Measurements from ENCODE around the gene DARS1. TPM values are rescaled to one million over a fixed set of nuclear protein-coding genes. Genes with fewer than 3 reads are reported as not detected.

Gene DARS1
- total and polyA plus RNA-seq, 10 donors = 56.2 to 88.6 (median 66.1) TPM

DNA sequence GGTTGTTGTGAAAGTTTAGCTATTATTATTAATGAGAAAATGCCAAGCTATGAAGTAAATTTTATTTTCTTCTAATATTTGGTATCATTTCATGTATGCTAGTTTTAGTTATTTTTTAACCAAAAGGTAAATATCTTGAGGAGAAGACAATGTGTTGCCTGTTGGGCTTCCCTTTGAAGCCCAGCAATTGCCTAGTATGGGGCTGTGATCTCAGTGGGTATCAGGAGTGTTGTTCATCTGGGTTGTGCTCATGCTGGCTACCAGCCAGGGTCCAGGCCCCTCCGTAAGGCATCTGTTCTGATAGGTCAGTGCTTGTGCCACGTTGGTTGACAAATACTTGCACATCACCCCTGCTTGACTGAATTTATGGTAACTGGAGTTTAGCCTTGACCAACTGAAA lies 38.0 kb upstream of the DARS1 start:
- H3K36me3 ChIP-seq = no peaks in the 10 kb centered on the region
- H3K27me3 ChIP-seq (replicated peaks in 1 of 7) = no peaks in the 10 kb centered on the region
- TF ChIP-seq POLR2A (IDR thresholded peaks at IDR 0.05) (no peak), POLR2AphosphoS5 (IDR thresholded peaks at IDR 0.05) (no peak)
- TF ChIP-seq, protein P1, sequence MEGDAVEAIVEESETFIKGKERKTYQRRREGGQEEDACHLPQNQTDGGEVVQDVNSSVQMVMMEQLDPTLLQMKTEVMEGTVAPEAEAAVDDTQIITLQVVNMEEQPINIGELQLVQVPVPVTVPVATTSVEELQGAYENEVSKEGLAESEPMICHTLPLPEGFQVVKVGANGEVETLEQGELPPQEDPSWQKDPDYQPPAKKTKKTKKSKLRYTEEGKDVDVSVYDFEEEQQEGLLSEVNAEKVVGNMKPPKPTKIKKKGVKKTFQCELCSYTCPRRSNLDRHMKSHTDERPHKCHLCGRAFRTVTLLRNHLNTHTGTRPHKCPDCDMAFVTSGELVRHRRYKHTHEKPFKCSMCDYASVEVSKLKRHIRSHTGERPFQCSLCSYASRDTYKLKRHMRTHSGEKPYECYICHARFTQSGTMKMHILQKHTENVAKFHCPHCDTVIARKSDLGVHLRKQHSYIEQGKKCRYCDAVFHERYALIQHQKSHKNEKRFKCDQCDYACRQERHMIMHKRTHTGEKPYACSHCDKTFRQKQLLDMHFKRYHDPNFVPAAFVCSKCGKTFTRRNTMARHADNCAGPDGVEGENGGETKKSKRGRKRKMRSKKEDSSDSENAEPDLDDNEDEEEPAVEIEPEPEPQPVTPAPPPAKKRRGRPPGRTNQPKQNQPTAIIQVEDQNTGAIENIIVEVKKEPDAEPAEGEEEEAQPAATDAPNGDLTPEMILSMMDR (IDR thresholded peaks at IDR 0.05 in 8 of 11, conservative IDR thresholded peaks at IDR 0.05 in 3 of 11) = no peak
- intact Hi-C loops (cut with DNase I; ENCODE audit: low total_unique reads) = no loop called here
- no peak for DNase-seq
- H3K27ac ChIP-seq = peak overlapping the region in 6 of 8 donors; percentile 17 to 80 (median 63)
- WGBS, 5 donors = 56 to 85% (median 75%) methylated on average over 2 of the region's 2 CpGs
- H3K9me3 ChIP-seq = no peaks in the 10 kb centered on the region
- peaks cover 9 to 66% (median 26%) of the 10 kb centered on the region in 6 donors for H3K4me1 ChIP-seq
- H3K4me3 ChIP-seq = peak overlapping the region in 1 of 8 donors; percentile 30

DNA sequence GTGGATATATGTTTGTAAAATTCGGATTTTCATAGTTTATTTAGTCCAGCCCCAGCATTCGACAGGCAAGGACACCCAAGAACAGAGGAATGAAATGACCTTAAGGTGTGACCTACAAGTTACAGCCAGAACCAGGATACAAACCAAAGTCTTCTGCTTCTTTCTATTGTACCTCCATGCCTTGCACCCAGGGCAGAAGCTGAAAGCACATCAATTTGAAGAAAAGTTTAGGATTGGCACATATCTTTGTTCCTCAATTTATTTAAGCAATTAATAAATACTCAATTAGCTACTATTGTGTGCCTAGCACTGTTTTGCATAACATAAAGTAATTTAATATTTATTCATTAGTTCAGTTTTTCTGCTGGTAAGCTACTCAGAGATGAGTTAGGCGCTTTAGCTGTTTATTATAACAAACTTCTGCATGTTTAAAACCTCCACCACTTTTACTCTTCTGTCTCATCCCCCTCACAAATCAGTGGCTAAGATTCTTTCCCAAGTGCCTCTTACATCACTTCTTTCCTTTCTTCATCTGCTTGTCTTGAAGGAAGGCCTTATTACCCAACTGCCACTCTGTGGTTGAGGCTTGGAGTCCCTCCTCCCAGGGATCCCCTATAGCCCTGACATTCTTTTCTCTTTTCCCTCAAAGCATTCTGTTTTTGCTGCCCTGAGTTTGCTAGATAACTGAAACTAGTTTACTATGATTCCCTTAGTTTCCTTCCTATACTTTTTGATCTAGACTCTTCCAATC lies 37.1 kb upstream of the DARS1 start:
- Histone ChIP-seq H3K27me3 (replicated peaks in 1 of 7) (no peaks in the 10 kb centered on the region), H3K36me3 (no peaks in the 10 kb centered on the region), H3K4me1 (peaks cover 9 to 74% (median 29%) of the 10 kb centered on the region in 6 donors), H3K27ac (peak overlapping the region in 7 of 8 donors; percentile 5 to 80 (median 61)), H3K9me3 (no peaks in the 10 kb centered on the region), H3K4me3 (peak overlapping the region in 1 of 8 donors; percentile 30)
- peak in 1 of 3 donors; percentile 56 for TF ChIP-seq POLR2AphosphoS5 (IDR thresholded peaks at IDR 0.05)
- TF ChIP-seq, protein P1 (IDR thresholded peaks at IDR 0.05 in 8 of 11, conservative IDR thresholded peaks at IDR 0.05 in 3 of 11) = no peak
- intact Hi-C loops (cut with DNase I; ENCODE audit: low total_unique reads) = no loop called here
- no peak for DNase-seq
- 72 to 90% (median 83%) methylated on average over 3 of the region's 3 CpGs for WGBS, 5 donors

DNA sequence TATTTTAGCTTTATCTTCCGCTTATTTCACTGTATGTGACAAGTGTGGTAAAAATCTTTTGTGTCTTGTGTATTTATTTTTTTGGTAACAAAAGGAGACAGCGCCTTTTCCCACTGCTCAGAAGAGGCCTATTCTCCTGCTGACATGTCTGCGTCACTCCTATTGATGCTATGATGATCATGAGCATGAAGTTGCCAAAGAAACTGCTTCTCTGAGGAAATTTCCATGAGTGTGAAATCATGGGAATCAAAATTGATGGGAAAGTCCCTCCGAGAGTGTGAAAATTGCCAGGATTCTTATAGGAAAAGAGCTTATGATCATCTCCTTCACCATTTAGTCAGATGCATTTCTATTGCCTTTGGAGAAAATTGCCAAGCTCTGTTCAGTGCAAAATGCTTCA lies 36.5 kb upstream of the DARS1 start:
- no peak for TF ChIP-seq POLR2AphosphoS5 (IDR thresholded peaks at IDR 0.05)
- TF ChIP-seq, protein P1 (IDR thresholded peaks at IDR 0.05 in 8 of 11, conservative IDR thresholded peaks at IDR 0.05 in 3 of 11) = no peak
- DNase-seq = no peak
- H3K9me3 ChIP-seq = no peaks in the 10 kb centered on the region
- peak overlapping the region in 7 of 8 donors; percentile 5 to 80 (median 61) for H3K27ac ChIP-seq
- intact Hi-C loops (cut with DNase I; ENCODE audit: low total_unique reads) = no loop called here
- peak overlapping the region in 1 of 8 donors; percentile 20 for H3K4me3 ChIP-seq
- H3K27me3 ChIP-seq (replicated peaks in 1 of 7) = no peaks in the 10 kb centered on the region
- peaks cover 9 to 80% (median 29%) of the 10 kb centered on the region in 6 donors for H3K4me1 ChIP-seq
- no peaks in the 10 kb centered on the region for H3K36me3 ChIP-seq
- WGBS, 5 donors = 93 to 96% (median 95%) methylated on average over 4 of the region's 4 CpGs

DNA sequence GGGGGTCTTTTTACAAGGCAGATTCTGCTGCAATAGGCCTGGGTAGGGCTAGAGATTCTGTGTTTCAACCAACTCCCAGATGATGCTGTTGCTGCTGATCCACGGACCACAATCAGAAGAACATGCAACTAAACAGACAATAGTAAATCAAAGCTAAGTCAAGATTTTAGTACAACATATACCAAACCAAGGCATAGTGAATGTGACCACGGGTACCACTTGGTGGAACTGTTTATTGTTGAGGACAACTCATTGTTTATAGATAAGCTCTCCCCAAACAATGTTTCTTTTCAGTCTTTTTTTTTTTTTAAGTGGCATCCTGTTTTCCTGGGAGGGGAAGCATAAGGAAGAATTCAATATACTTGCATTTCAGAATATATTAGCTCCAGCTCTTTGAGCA lies 36.0 kb upstream of the DARS1 start:
- WGBS, 5 donors = 82 to 97% (median 87%) methylated on average over 2 of the region's 2 CpGs

More for the DNA sequence above, 36.0 kb upstream of the DARS1 start:
- Histone ChIP-seq H3K4me3 (no peak overlapping the region), H3K9me3 (no peaks in the 10 kb centered on the region), H3K27me3 (replicated peaks in 1 of 7) (no peaks in the 10 kb centered on the region), H3K36me3 (no peaks in the 10 kb centered on the region), H3K27ac (peak overlapping the region in 2 of 8 donors; percentile 75 to 80), H3K4me1 (peaks cover 9 to 86% (median 29%) of the 10 kb centered on the region in 6 donors)
- DNase-seq = no peak
- intact Hi-C loops (cut with DNase I; ENCODE audit: low total_unique reads) = no loop called here
- TF ChIP-seq POLR2AphosphoS5 (IDR thresholded peaks at IDR 0.05) = no peak
